ENCODE measurements around the gene APH1B. TPM values are rescaled to one million over a fixed set of nuclear protein-coding genes. Genes with fewer than 3 reads are reported as not detected.

APH1B gene
- total and polyA plus RNA-seq, 9 of the 15 experiments (the other 6 are each of a cell fraction or from before 2014, with no cell fraction given): 5.1 to 9.7 (median 7.0) TPM

DNA sequence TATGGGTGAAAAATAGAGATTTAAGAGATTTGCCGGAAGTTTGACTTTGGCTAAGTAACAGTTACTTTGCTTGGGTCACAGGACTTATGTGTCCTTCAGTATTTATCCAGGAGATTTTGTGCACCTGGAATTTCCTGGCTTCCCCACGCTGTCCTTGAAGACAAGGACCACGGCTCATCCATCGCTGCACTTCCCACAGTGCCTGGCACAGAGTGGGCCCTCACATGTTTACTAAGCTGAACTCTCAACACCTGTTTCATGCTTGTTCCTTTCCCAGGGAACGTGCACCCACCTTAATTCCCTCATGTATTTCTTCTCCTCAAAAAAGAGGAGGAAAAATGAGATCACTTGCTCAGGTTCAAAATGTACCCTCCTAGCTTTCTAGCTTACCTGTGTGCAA, 72.2 kb downstream of the APH1B start (continued):
- TF ChIP-seq KLF16 (IDR thresholded peaks at IDR 0.05) (no peak), SMARCE1 (IDR thresholded peaks at IDR 0.05) (no peak)
- TF ChIP-seq, protein P1, sequence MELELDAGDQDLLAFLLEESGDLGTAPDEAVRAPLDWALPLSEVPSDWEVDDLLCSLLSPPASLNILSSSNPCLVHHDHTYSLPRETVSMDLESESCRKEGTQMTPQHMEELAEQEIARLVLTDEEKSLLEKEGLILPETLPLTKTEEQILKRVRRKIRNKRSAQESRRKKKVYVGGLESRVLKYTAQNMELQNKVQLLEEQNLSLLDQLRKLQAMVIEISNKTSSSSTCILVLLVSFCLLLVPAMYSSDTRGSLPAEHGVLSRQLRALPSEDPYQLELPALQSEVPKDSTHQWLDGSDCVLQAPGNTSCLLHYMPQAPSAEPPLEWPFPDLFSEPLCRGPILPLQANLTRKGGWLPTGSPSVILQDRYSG (tag; conservative IDR thresholded peaks at IDR 0.05; ENCODE audit: low read depth): no peak

DNA sequence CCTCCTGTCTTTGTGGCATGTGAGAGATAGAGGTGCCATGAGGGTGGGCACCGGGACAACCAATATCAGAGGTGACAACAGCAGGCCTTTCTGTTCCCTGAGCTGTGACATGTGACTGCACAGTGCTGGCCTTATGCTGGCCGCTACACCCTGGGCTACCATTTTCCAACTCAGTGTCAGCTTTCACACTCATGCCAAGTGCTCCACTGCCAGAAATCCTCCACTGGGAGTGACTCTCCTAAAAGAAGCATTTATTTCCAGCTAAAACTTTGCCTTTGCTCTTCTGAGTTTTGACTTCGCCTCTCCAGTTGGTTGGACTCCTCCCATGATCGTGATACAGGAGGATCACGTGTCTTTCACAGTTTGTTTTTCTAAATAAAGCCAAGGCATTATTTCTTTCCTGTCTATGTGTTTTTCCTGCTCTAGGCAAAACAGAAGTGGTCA, 72.8 kb downstream of the APH1B start:
- no peak for ATAC-seq
- Histone ChIP-seq H4K20me1 (replicated peaks; ENCODE audit: control insufficient read depth, insufficient read depth, low read length) (no peaks in the 10 kb centered on the region), H3K9me3 (replicated peaks; ENCODE audit: control insufficient read depth, insufficient read depth, low read depth, low read length) (no peaks in the 10 kb centered on the region), H3K36me3 (ENCODE audit: control insufficient read depth, insufficient read depth, low read length) (no peaks in the 10 kb centered on the region), H3K4me2 (ENCODE audit: insufficient read depth, low read length) (no peak overlapping the region), H3K4me3 (no peak overlapping the region), H3K4me1 (replicated peaks in 1 of 2; ENCODE audit: control insufficient read depth in 2 of 2, insufficient read depth in 2 of 2, low read length in 2 of 2) (peaks cover 3 to 7% of the 10 kb centered on the region in 2 experiments), H3K79me2 (ENCODE audit: control insufficient read depth, insufficient read depth, low read length) (no peaks in the 10 kb centered on the region), H2AFZ (ENCODE audit: low read depth, low read length) (peak overlapping the region; percentile 56; the same call in 1 of the 2 replicates), H3K27me3 (ENCODE audit: control insufficient read depth in 2 of 2, insufficient read depth in 2 of 2, low read length in 2 of 2) (no peaks in the 10 kb centered on the region), H3K27ac (ENCODE audit: extremely low read depth, low read depth, low read length) (no peak overlapping the region), H3K9me1 (ENCODE audit: control insufficient read depth, insufficient read depth, low read length) (no peaks in the 10 kb centered on the region), H3K9ac (ENCODE audit: insufficient read depth in 1 of 2, low read depth in 2 of 2, low read length in 2 of 2) (no peak overlapping the region)
- BruUV-seq (replicated peaks): no TSS peak
- ChIA-PET POLR2A (interaction anchor here (0.6 to 1.0 kb wide), 2 partner anchors 10 to 235 kb away, joined by 3 read pairs; no protein-coding TSS in a partner anchor), CTCF (ENCODE audit: low intra/inter-chr PET ratio) (no interaction called here)
- no peak for DNase-seq (ENCODE audit: extremely low read depth in 1 of 4, low spot score in 3 of 4)
- intact Hi-C loops (cut with micrococcal nuclease) (no loop called here), in situ Hi-C loops (cut with MboI) (no loop called here)
- 44% methylated on average over 5 of the region's 5 CpGs for WGBS (ENCODE audit: insufficient coverage, low coverage, missing lambda C conversion rate)
- no peak for FAIRE-seq
- TF ChIP-seq L3MBTL2 (IDR thresholded peaks at IDR 0.05): peak; percentile 81
- TF ChIP-seq, protein P2, sequence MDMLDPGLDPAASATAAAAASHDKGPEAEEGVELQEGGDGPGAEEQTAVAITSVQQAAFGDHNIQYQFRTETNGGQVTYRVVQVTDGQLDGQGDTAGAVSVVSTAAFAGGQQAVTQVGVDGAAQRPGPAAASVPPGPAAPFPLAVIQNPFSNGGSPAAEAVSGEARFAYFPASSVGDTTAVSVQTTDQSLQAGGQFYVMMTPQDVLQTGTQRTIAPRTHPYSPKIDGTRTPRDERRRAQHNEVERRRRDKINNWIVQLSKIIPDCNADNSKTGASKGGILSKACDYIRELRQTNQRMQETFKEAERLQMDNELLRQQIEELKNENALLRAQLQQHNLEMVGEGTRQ (CRISPR knock-in tag; IDR thresholded peaks at IDR 0.05): peak; percentile 45; the same call in 1 of the 2 replicates
- 0 out of 2 replicates have a peak, but pooled peaks have one; percentile 39 for TF ChIP-seq ZNF175 (CRISPR knock-in tag; IDR thresholded peaks at IDR 0.05; ENCODE audit: low read depth)
- TF ChIP-seq HIVEP1 (CRISPR knock-in tag; IDR thresholded peaks at IDR 0.05): 0 out of 2 replicates have a peak, but pooled peaks have one; percentile 5
- no peak for TF ChIP-seq MAFK (IDR thresholded peaks at IDR 0.05; ENCODE audit: low read length)
- peak; percentile 37 for TF ChIP-seq CXXC5 (CRISPR knock-in tag; IDR thresholded peaks at IDR 0.05)
- 0 out of 2 replicates have a peak, but pooled peaks have one; percentile 19 for TF ChIP-seq SMAD3 (CRISPR knock-in tag; conservative IDR thresholded peaks at IDR 0.05)
- 0 out of 2 replicates have a peak, but pooled peaks have one; percentile 6 for TF ChIP-seq KLF6 (CRISPR knock-in tag; IDR thresholded peaks at IDR 0.05; ENCODE audit: borderline replicate concordance)
- 0 out of 2 replicates have a peak, but pooled peaks have one; percentile 34 for TF ChIP-seq DMBX1 (CRISPR knock-in tag; IDR thresholded peaks at IDR 0.05; ENCODE audit: borderline replicate concordance)
- no peak for TF ChIP-seq ARID2 (IDR thresholded peaks at IDR 0.05)
- TF ChIP-seq, protein P3, sequence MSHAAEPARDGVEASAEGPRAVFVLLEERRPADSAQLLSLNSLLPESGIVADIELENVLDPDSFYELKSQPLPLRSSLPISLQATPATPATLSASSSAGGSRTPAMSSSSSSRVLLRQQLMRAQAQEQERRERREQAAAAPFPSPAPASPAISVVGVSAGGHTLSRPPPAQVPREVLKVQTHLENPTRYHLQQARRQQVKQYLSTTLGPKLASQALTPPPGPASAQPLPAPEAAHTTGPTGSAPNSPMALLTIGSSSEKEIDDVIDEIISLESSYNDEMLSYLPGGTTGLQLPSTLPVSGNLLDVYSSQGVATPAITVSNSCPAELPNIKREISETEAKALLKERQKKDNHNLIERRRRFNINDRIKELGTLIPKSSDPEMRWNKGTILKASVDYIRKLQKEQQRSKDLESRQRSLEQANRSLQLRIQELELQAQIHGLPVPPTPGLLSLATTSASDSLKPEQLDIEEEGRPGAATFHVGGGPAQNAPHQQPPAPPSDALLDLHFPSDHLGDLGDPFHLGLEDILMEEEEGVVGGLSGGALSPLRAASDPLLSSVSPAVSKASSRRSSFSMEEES (CRISPR knock-in tag; IDR thresholded peaks at IDR 0.05): peak; percentile 79
- TF ChIP-seq TCFL5 (CRISPR knock-in tag; conservative IDR thresholded peaks at IDR 0.05): no peak
- TF ChIP-seq, protein P4, sequence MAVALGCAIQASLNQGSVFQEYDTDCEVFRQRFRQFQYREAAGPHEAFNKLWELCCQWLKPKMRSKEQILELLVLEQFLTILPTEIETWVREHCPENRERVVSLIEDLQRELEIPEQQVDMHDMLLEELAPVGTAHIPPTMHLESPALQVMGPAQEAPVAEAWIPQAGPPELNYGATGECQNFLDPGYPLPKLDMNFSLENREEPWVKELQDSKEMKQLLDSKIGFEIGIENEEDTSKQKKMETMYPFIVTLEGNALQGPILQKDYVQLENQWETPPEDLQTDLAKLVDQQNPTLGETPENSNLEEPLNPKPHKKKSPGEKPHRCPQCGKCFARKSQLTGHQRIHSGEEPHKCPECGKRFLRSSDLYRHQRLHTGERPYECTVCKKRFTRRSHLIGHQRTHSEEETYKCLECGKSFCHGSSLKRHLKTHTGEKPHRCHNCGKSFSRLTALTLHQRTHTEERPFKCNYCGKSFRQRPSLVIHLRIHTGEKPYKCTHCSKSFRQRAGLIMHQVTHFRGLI (CRISPR knock-in tag; IDR thresholded peaks at IDR 0.05): peak; percentile 38; the same call in 1 of the 2 replicates
- TF ChIP-seq TBP (optimal IDR thresholded peaks at IDR 0.05; ENCODE audit: low read depth, low read length): no peak
